PC-3 (cell line): ENCODE measurements around the gene CTSC. TPM values are rescaled to one million over a fixed set of nuclear protein-coding genes. Genes with fewer than 3 reads are reported as not detected.

Experiments
- ATAC-seq: fragments of 200-7000 bp; cut with Tn5 transposase; 2 replicates; pipeline ENCODE4 v1.9.1; 2020; ENCODE audit warnings: mild to moderate bottlenecking, moderate library complexity
- BruUV-seq: library from RNA; stranded (reverse); fragments of 400-500 nt; replicated peaks from 2 replicates; lab custom pipeline; 2021; lab: Mats Ljungman, UMichigan
- CTCF ChIA-PET: fragments of 300-600 bp; sonication (Branson Sonifier 250); formaldehyde crosslinking; loops from one replicate; lab custom pipeline; 2022; ENCODE audit warnings: antibody characterized with exemption; lab: Charles Lee
- POLR2A ChIA-PET: fragments of 300-600 bp; sonication (Branson Sonifier 250); formaldehyde crosslinking; loops from one replicate; lab custom pipeline; 2022; ENCODE audit warnings: antibody characterized with exemption; ENCODE audit not compliant: unreplicated experiment; lab: Charles Lee
- DNase-seq: peaks from one replicate; pipeline ENCODE4 v3.0.0-alpha.2; 2015
- H2AFZ ChIP-seq: fragments of 300-600 bp; sonication (generic); 2 replicates; pipeline ENCODE4 v1.6.0; 2016; ENCODE audit warnings: antibody characterized with exemption, low read length
- H3F3A ChIP-seq: fragments of 300-600 bp; sonication (generic); one replicate; pipeline ENCODE4 v1.6.0; 2017; ENCODE audit warnings: antibody characterized with exemption, low read length, control low read depth, mild to moderate bottlenecking; ENCODE audit not compliant: unreplicated experiment
- H3K27ac ChIP-seq: fragments of 300-600 bp; sonication (generic); 2 replicates; pipeline ENCODE4 v1.5.1; 2016; ENCODE audit warnings: mild to moderate bottlenecking, low read length
- H3K27me3 ChIP-seq: fragments of 300-600 bp; sonication (generic); 2 replicates; pipeline ENCODE4 v1.6.1; 2016; ENCODE audit warnings: low read length, mixed read lengths
- H3K36me3 ChIP-seq: fragments of 300-600 bp; sonication (generic); 2 replicates; pipeline ENCODE4 v1.6.1; 2016; ENCODE audit warnings: low read depth, mixed run types, low read length, mixed read lengths
- H3K4me1 ChIP-seq: fragments of 300-600 bp; sonication (generic); 2 replicates; pipeline ENCODE4 v1.5.1; 2016; ENCODE audit warnings: low read length; ENCODE audit not compliant: insufficient read depth
- H3K4me2 ChIP-seq: fragments of 300-600 bp; sonication (generic); 2 replicates; pipeline ENCODE4 v1.6.0; 2016; ENCODE audit warnings: low read length
- H3K4me3 ChIP-seq: fragments of 300-600 bp; sonication (generic); 2 replicates; pipeline ENCODE4 v1.5.1; 2016; ENCODE audit warnings: mild to moderate bottlenecking, low read length, mixed read lengths
- H3K79me2 ChIP-seq: fragments of 300-600 bp; sonication (generic); 2 replicates; pipeline ENCODE4 v1.6.1; 2017; ENCODE audit warnings: low read length, mixed read lengths
- H3K9ac ChIP-seq: fragments of 300-600 bp; sonication (generic); 2 replicates; pipeline ENCODE4 v1.6.0; 2016; ENCODE audit warnings: mild to moderate bottlenecking, low read length
- H3K9me2 ChIP-seq: fragments of 300-600 bp; sonication (generic); replicated peaks from 2 replicates; pipeline ENCODE4 v1.6.1; 2016; ENCODE audit warnings: mixed run types, low read length, mixed read lengths
- H3K9me3 ChIP-seq: fragments of 300-600 bp; sonication (generic); 2 replicates; pipeline ENCODE4 v1.6.1; 2016; ENCODE audit warnings: low read length, mixed read lengths
- H4K20me1 ChIP-seq: fragments of 300-600 bp; sonication (generic); 2 replicates; pipeline ENCODE4 v1.6.1; 2016; ENCODE audit warnings: low read length, mixed read lengths
- CTCF ChIP-seq: fragments of 300-600 bp; sonication (generic); conservative IDR thresholded peaks from 2 replicates; pipeline ENCODE4 v1.5.1; 2017; ENCODE audit warnings: antibody characterized with exemption, low read depth, mild to moderate bottlenecking, low read length
- EZH2 ChIP-seq: fragments of 300-600 bp; sonication (generic); IDR thresholded peaks from one replicate; pipeline ENCODE4 v1.6.1; 2017; ENCODE audit warnings: antibody characterized with exemption, mild to moderate bottlenecking, low read length; ENCODE audit not compliant: unreplicated experiment
- EZH2phosphoT487 ChIP-seq: fragments of 300-600 bp; sonication (generic); IDR thresholded peaks from 2 replicates; pipeline ENCODE4 v1.6.1; 2018; ENCODE audit warnings: mild to moderate bottlenecking, antibody characterized with exemption, low read length, borderline replicate concordance
- intact Hi-C: fragments of 100-400 bp; cut with micrococcal nuclease; formaldehyde crosslinking; loops from 2 replicates; pipeline ENCODE4 v1.9.0; 2023
- total RNA-seq: library from RNA; depleted of rRNA; stranded (reverse); fragments of >200 nt; gene quantifications from 2 replicates; pipeline ENCODE4 v1.2.3, GENCODE V29; 2014

The CTSC gene
- total RNA-seq, 1 experiment from 2014 or later, result 240 TPM

GRCh38 chr11:88378422-88379066 lies 41.0 kb upstream of the CTSC start:
- intact Hi-C loops, result no loop called here
- Histone ChIP-seq H3K9ac (no peak overlapping the region), H3K4me3 (no peak overlapping the region), H3K36me3 (no peaks in the 10 kb centered on the region), H3K4me2 (no peak overlapping the region), H2AFZ (no peak overlapping the region), H3K9me2 (no peaks in the 10 kb centered on the region), H3F3A (no peaks in the 10 kb centered on the region), H3K79me2 (no peaks in the 10 kb centered on the region), H3K27me3 (no peaks in the 10 kb centered on the region), H3K27ac (no peak overlapping the region), H4K20me1 (no peaks in the 10 kb centered on the region), H3K4me1 (peaks cover 8% of the 10 kb centered on the region), H3K9me3 (no peaks in the 10 kb centered on the region)
- POLR2A ChIA-PET, result interaction anchor here (0.6 kb wide), 1 partner anchor 69 kb away, joined by 6 read pairs; no protein-coding TSS in a partner anchor
- CTCF ChIA-PET, result no interaction called here
- no peak for ATAC-seq
- TF ChIP-seq EZH2phosphoT487, result no peak
- TF ChIP-seq EZH2, result no peak
- TF ChIP-seq CTCF, result no peak
- BruUV-seq, result no TSS peak
- DNase-seq, result no peak

GRCh38 chr11:88377646-88378045 lies 40.1 kb upstream of the CTSC start:
- no peaks in the 10 kb centered on the region for H3K27me3 ChIP-seq

More at GRCh38 chr11:88377646-88378045, 40.1 kb upstream of the CTSC start:
- Histone ChIP-seq H3F3A (no peaks in the 10 kb centered on the region), H3K9me2 (no peaks in the 10 kb centered on the region), H3K36me3 (no peaks in the 10 kb centered on the region), H2AFZ (no peak overlapping the region), H3K4me3 (no peak overlapping the region), H3K9ac (no peak overlapping the region), H3K79me2 (no peaks in the 10 kb centered on the region), H3K9me3 (no peaks in the 10 kb centered on the region), H4K20me1 (no peaks in the 10 kb centered on the region), H3K4me2 (no peak overlapping the region), H3K27ac (no peak overlapping the region), H3K4me1 (0 out of 2 replicates have a peak, but pooled peaks cover under 1% of the 10 kb centered on the region)
- intact Hi-C loops, result no loop called here
- TF ChIP-seq CTCF (no peak), EZH2 (no peak), EZH2phosphoT487 (no peak)
- ChIA-PET CTCF (no interaction called here), POLR2A (no interaction called here)
- no peak for DNase-seq
- BruUV-seq, result no TSS peak
- ATAC-seq, result no peak
